GM12878 (cell line): ENCODE measurements around the gene IDH3G. TPM values are rescaled to one million over a fixed set of nuclear protein-coding genes. Genes with fewer than 3 reads are reported as not detected.

Source experiments
- ATF3 ChIP-seq: IDR thresholded peaks from 2 replicates; pipeline ENCODE4 v1.6.1; 2011; ENCODE audit warnings: low read depth, mild to moderate bottlenecking, low read length, moderate library complexity, borderline replicate concordance; ENCODE audit errors: extremely low read depth
- CBX5 ChIP-seq: sonication (generic); IDR thresholded peaks from 2 replicates; pipeline ENCODE4 v1.6.1; 2016; ENCODE audit warnings: low read depth, moderate library complexity, mild to moderate bottlenecking, inconsistent platforms
- CTCF ChIP-seq, 3 experiments: IDR thresholded peaks in 2 of 3; conservative IDR thresholded peaks in 1 of 3; 2 replicates each; pipeline ENCODE4 v1.5.1; 2011; ENCODE audit warnings: low read depth in 3 of 3, low read length in 3 of 3, mild to moderate bottlenecking in 3 of 3, control low read depth in 2 of 3, moderate library complexity in 2 of 3, inconsistent platforms in 1 of 3, mixed read lengths in 1 of 3; ENCODE audit not compliant: control insufficient read depth in 2 of 3, insufficient read depth in 1 of 3; ENCODE audit errors: extremely low read depth in 1 of 3
- ELK1 ChIP-seq: IDR thresholded peaks from 2 replicates; pipeline ENCODE4 v1.6.1; 2012; ENCODE audit warnings: low read depth, low read length, improper control_type of control experiment
- IKZF2 ChIP-seq, 2 experiments: fragments of 450-650 bp; IDR thresholded peaks; 2 replicates each; pipeline ENCODE4 v1.6.1; 2017; ENCODE audit warnings: mild to moderate bottlenecking in 2 of 2, moderate library complexity in 2 of 2
- JUNB ChIP-seq: IDR thresholded peaks from 2 replicates; pipeline ENCODE4 v1.6.1; 2016; ENCODE audit warnings: antibody characterized with exemption, mild to moderate bottlenecking
- LARP7 ChIP-seq: fragments of 450-650 bp; IDR thresholded peaks from 2 replicates; pipeline ENCODE4 v1.6.1; 2017; ENCODE audit warnings: mild to moderate bottlenecking
- MAX ChIP-seq: IDR thresholded peaks from 2 replicates; pipeline ENCODE4 v1.6.1; 2012; ENCODE audit warnings: low read depth, low read length, improper control_type of control experiment
- MEF2A ChIP-seq: IDR thresholded peaks from 2 replicates; pipeline ENCODE4 v1.6.1; 2011; ENCODE audit warnings: low read depth, mild to moderate bottlenecking, low read length, moderate library complexity; ENCODE audit not compliant: insufficient read depth
- MLLT1 ChIP-seq: fragments of 450-650 bp; IDR thresholded peaks from 2 replicates; pipeline ENCODE4 v1.6.1; 2016; ENCODE audit warnings: mild to moderate bottlenecking
- NBN ChIP-seq: fragments of 450-650 bp; IDR thresholded peaks from 2 replicates; pipeline ENCODE4 v1.6.1; 2016
- RAD21 ChIP-seq: IDR thresholded peaks from 2 replicates; pipeline ENCODE4 v1.6.1; 2011; ENCODE audit warnings: mild to moderate bottlenecking, low read depth, low read length, moderate library complexity; ENCODE audit not compliant: insufficient read depth
- RBBP5 ChIP-seq: fragments of 200-600 bp; sonication (generic); conservative IDR thresholded peaks from 2 replicates; pipeline ENCODE4 v1.6.1; 2016
- RELA ChIP-seq: fragments of 450-650 bp; IDR thresholded peaks from 2 replicates; pipeline ENCODE4 v1.8.0; 2014; ENCODE audit warnings: borderline replicate concordance; ENCODE audit not compliant: partially characterized antibody
- REST ChIP-seq: IDR thresholded peaks from 2 replicates; pipeline ENCODE4 v1.6.1; 2012; ENCODE audit warnings: mild to moderate bottlenecking, low read depth, low read length
- SIX5 ChIP-seq: IDR thresholded peaks from 2 replicates; pipeline ENCODE4 v1.6.1; 2011; ENCODE audit warnings: mild to moderate bottlenecking, low read depth, low read length, moderate library complexity; ENCODE audit not compliant: severe bottlenecking
- SMARCA5 ChIP-seq: fragments of 450-650 bp; IDR thresholded peaks from 2 replicates; pipeline ENCODE4 v1.6.1; 2017; ENCODE audit warnings: mild to moderate bottlenecking
- TARDBP ChIP-seq: IDR thresholded peaks from 2 replicates; pipeline ENCODE4 v1.6.1; 2016; ENCODE audit warnings: borderline replicate concordance
- TBL1XR1 ChIP-seq: IDR thresholded peaks from 2 replicates; pipeline ENCODE4 v1.6.1; 2012; ENCODE audit warnings: low read depth, low read length, improper control_type of control experiment
- ZBED1 ChIP-seq: IDR thresholded peaks from 2 replicates; pipeline ENCODE4 v1.6.1; 2016; ENCODE audit warnings: borderline replicate concordance
- ZNF384 ChIP-seq: IDR thresholded peaks from 2 replicates; pipeline ENCODE4 v1.6.1; 2012; ENCODE audit warnings: low read depth, mild to moderate bottlenecking, low read length, improper control_type of control experiment, borderline replicate concordance
- polyA plus RNA-seq, 11 experiments: library from polyadenylated mRNA; depleted of rRNA in 4 of 11; unstranded in 6 of 11; stranded (reverse) in 5 of 11; fragments of >200 nt; fragmentation: Nextera tagmentation in 4 of 11; fragmentation: Illumina TruSeq in 1 of 11; extraction: Ambion mirVana in 4 of 11; extraction: Trizol in 1 of 11; gene quantifications; 1 replicate in 1 of 11; 2 replicates in 10 of 11; pipeline versions ENCODE4 v1.2.1 to v1.2.3, GENCODE V29; 2011 to 2016; ENCODE audit warnings: inconsistent platforms in 2 of 11, missing spikeins in 2 of 11, low read depth in 1 of 11
- total RNA-seq, 4 experiments: library from RNA; depleted of rRNA in 3 of 4; stranded (reverse); fragments of >200 nt in 3 of 4; fragmentation: Illumina TruSeq in 1 of 4; extraction: Trizol in 1 of 4; gene quantifications; 2 replicates each; pipeline versions ENCODE4 v1.2.1 to v1.2.3, GENCODE V29; 2013 to 2021

The IDH3G gene
- total and polyA plus RNA-seq, 10 of the 15 experiments (the other 5 are each of a cell fraction or from before 2014, with no cell fraction given) = 26.3 to 102 (median 66.6) TPM

- no peak for TF ChIP-seq MLLT1
- TF ChIP-seq TARDBP = no peak
- TF ChIP-seq ZNF384 = no peak
- TF ChIP-seq MAX = no peak
- TF ChIP-seq TBL1XR1 = no peak
- no peak for TF ChIP-seq ELK1
- TF ChIP-seq RELA = no peak
- no peak for TF ChIP-seq REST
- no peak for TF ChIP-seq ZBED1
- TF ChIP-seq NBN = no peak
- no peak for TF ChIP-seq MEF2A
- TF ChIP-seq JUNB = no peak
- TF ChIP-seq SIX5 = no peak
- TF ChIP-seq RBBP5 = no peak
- 0 out of 2 replicates have a peak, but pooled peaks have one; percentile 32 for TF ChIP-seq SMARCA5
- no peak for TF ChIP-seq CBX5
- no peak for TF ChIP-seq IKZF2 (IDR thresholded peaks at IDR 0.05)
- TF ChIP-seq RAD21 = peak; percentile 85
- TF ChIP-seq ATF3 = no peak
- peak; percentile 79 to 90 (median 87) for TF ChIP-seq CTCF (IDR thresholded peaks at IDR 0.05 in 2 of 3, conservative IDR thresholded peaks at IDR 0.05 in 1 of 3; ENCODE audit: control insufficient read depth in 2 of 3, extremely low read depth in 1 of 3, insufficient read depth in 1 of 3, low read depth in 3 of 3, low read length in 3 of 3)
- TF ChIP-seq LARP7 = peak; percentile 37; the same call in 1 of the 2 replicates
Measured at GRCh38 chrX:153763989-153764755, 30.0 kb downstream of the IDH3G start, which contains the start of gene PLXNB3 (continued).
